Uterus (tissue), 4 donors: ENCODE data around the gene TNNI3K. TPM values are rescaled to one million over a fixed set of nuclear protein-coding genes. Genes with fewer than 3 reads are reported as not detected.
A peak's percentile ranks its signal among the peaks of the same experiment; 100 is the strongest.

ENCODE experiments used
- DNase-seq, 2 donors: peaks; one replicate each; pipeline ENCODE4 v3.0.0-alpha.2; 2019 to 2020
- H3K27ac ChIP-seq, 2 donors: fragments of 200-600 bp; sonication (generic); 1 replicate in 1 of 2; 2 replicates in 1 of 2; pipeline ENCODE4 v1.5.1; 2016 to 2018
- H3K27me3 ChIP-seq, 2 donors: fragments of 200-600 bp; sonication (generic); one replicate each; pipeline ENCODE4 v1.5.1; 2018 to 2019; ENCODE audit warnings: control low read depth in 1 of 2
- H3K36me3 ChIP-seq, 2 donors: fragments of 200-600 bp; sonication (generic); one replicate each; pipeline ENCODE4 v1.5.1; 2019; ENCODE audit warnings: control low read depth in 1 of 2
- H3K4me1 ChIP-seq, 2 donors: fragments of 200-600 bp; sonication (generic); one replicate each; pipeline ENCODE4 v1.5.1; 2018 to 2019; ENCODE audit warnings: control low read depth in 1 of 2
- H3K4me3 ChIP-seq, 2 donors: fragments of 200-600 bp; sonication (generic); 1 replicate in 1 of 2; 2 replicates in 1 of 2; pipeline ENCODE4 v1.5.1; 2018 to 2019; ENCODE audit warnings: mild to moderate bottlenecking in 1 of 2
- H3K9me3 ChIP-seq, 2 donors: fragments of 200-600 bp; sonication (generic); one replicate each; pipeline ENCODE4 v1.5.1; 2019; ENCODE audit warnings: control low read depth in 1 of 2
- POLR2A ChIP-seq, 2 donors: fragments of 450-650 bp; IDR thresholded peaks; one replicate each; pipeline ENCODE4 v1.6.1; 2016; ENCODE audit warnings: antibody characterized with exemption in 2 of 2, mild to moderate bottlenecking in 1 of 2, moderate library complexity in 1 of 2
- intact Hi-C: fragments of 100-400 bp; cut with DNase I; formaldehyde crosslinking; loops from one replicate; pipeline ENCODE4 v1.15.1; 2023; ENCODE audit warnings: low total_unique reads
- total RNA-seq, 4 donors: library from RNA; depleted of rRNA in 3 of 4; stranded (reverse); fragments of >200 nt in 3 of 4; gene quantifications; one replicate each; pipeline versions ENCODE4 v1.1.0 to v1.2.4, GENCODE V29; 2014 to 2023
- TF ChIP-seq, protein P1 (sequence below), 4 experiments: fragments of 200-600 bp in 2 of 4; fragments of 450-650 bp in 2 of 4; sonication (generic) in 2 of 4; IDR thresholded peaks; one replicate each; pipeline ENCODE4 v1.5.1; 2016 to 2019; ENCODE audit warnings: antibody characterized with exemption in 4 of 4, mild to moderate bottlenecking in 2 of 4, moderate library complexity in 1 of 4
- donor health status: DM: yes; HTN: yes; CAD: no.

The TNNI3K gene
- total RNA-seq, 4 donors from 2014 or later = 0.26 to 5.3 (median 1.5) TPM; not detected in 1

DNA sequence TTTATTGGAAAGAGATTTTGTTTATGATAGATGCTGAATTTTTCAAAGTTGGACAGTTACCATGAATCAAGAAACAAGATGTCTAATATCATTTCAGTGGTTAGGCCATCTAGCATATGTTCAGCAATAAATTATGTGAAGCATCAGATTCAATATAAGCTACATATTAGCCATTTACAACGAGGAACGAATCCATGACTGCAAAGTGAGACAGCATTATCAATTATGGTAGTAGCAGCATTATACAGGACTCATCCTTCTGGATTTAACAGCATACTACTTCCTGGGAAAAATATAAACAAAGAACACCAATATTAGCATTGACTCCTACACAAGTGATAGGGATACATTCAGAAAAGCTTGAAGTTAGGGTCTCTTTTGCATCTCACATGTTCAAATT is 218.1 kb downstream of the TNNI3K start:
- Histone ChIP-seq H3K9me3 (no peaks in the 10 kb centered on the region), H3K36me3 (no peaks in the 10 kb centered on the region), H3K27ac (no peak overlapping the region), H3K4me1 (no peaks in the 10 kb centered on the region), H3K4me3 (no peak overlapping the region), H3K27me3 (no peaks in the 10 kb centered on the region)
- TF ChIP-seq, protein P1, sequence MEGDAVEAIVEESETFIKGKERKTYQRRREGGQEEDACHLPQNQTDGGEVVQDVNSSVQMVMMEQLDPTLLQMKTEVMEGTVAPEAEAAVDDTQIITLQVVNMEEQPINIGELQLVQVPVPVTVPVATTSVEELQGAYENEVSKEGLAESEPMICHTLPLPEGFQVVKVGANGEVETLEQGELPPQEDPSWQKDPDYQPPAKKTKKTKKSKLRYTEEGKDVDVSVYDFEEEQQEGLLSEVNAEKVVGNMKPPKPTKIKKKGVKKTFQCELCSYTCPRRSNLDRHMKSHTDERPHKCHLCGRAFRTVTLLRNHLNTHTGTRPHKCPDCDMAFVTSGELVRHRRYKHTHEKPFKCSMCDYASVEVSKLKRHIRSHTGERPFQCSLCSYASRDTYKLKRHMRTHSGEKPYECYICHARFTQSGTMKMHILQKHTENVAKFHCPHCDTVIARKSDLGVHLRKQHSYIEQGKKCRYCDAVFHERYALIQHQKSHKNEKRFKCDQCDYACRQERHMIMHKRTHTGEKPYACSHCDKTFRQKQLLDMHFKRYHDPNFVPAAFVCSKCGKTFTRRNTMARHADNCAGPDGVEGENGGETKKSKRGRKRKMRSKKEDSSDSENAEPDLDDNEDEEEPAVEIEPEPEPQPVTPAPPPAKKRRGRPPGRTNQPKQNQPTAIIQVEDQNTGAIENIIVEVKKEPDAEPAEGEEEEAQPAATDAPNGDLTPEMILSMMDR (IDR thresholded peaks at IDR 0.05) = no peak
- TF ChIP-seq POLR2A (IDR thresholded peaks at IDR 0.05) = no peak
- intact Hi-C loops = no loop called here
- DNase-seq = no peak

DNA sequence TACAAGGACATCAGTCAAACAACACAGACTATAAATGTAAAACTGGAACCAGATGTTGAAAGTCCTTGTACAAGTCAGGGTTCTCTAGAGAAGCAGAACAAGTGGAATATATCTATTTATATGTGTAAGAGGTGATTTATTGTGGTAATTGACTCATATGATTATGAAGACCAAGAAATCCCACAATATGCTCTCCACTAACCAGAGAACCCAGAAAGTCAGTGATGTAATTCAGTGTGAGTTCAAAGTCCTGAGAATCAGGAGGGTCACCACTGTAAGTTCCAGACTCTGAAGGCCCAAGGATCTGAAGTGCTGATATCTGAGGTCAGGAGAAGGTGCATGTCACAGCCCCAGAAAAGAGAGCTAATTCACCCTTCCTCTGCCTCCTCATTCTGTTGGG is 220.2 kb downstream of the TNNI3K start:
- intact Hi-C loops = no loop called here
- no peak for DNase-seq
- no peak for TF ChIP-seq POLR2A (IDR thresholded peaks at IDR 0.05)
- TF ChIP-seq, protein P1 (IDR thresholded peaks at IDR 0.05) = no peak

DNA sequence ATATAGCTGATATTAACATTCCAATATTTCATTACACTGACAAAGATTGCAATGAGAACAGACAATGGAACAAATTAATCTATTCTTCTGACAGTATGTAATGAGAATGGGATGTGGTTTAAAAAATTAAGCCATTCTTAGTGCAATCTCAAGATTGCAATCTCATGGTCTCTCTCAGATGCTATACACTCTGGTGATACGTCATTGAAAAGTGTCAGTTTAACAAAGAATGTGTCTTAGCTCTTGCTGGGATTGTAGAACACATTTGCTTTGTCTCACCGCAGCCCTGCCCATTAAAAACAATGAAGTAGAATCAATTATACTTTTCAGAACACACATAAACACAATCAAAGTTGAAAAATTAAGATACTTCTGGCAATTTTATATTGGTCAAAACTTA is 222.1 kb downstream of the TNNI3K start:
- Histone ChIP-seq H3K27me3 (no peaks in the 10 kb centered on the region), H3K4me3 (no peak overlapping the region), H3K4me1 (no peaks in the 10 kb centered on the region), H3K27ac (no peak overlapping the region), H3K9me3 (no peaks in the 10 kb centered on the region), H3K36me3 (no peaks in the 10 kb centered on the region)
- intact Hi-C loops = no loop called here
- TF ChIP-seq, protein P1 (IDR thresholded peaks at IDR 0.05) = no peak
- TF ChIP-seq POLR2A (IDR thresholded peaks at IDR 0.05) = no peak
- DNase-seq = no peak

More for the DNA sequence above, 220.2 kb downstream of the TNNI3K start:
- no peak overlapping the region for H3K4me3 ChIP-seq
- no peaks in the 10 kb centered on the region for H3K36me3 ChIP-seq
- no peaks in the 10 kb centered on the region for H3K9me3 ChIP-seq
- H3K27ac ChIP-seq = no peak overlapping the region
- no peaks in the 10 kb centered on the region for H3K27me3 ChIP-seq
- H3K4me1 ChIP-seq = no peaks in the 10 kb centered on the region

DNA sequence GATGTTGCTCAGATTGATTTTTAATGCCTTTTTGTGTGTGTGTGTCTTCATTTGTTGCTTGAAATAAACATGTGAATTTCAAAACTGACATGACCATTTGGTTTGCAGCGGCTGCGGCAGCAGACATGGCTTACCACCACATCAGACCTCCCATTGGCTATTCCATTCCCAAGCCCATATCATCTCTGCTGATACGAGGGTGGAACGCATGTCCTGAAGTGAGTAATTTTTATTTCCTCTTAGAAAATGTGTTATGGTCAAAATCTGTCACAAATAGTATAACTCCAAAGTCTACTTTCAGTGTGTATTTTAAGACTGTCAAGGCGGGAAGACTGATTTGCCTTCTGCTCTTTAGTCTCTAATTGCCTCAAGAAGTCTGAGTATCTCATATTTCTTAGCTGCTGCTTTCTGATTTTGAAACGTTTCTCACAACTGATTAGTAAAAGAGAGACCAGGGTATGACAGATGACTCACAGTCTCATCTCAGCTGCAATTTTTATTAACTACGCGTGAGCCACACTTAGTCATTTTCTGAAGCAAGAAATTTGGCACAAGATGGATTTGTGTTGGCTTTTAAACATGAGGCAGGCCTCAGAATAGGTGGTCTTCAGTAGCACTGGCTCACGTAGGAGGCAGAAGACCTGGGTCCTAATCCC is 228.3 kb downstream of the TNNI3K start:
- Histone ChIP-seq H3K9me3 (no peaks in the 10 kb centered on the region), H3K4me3 (no peak overlapping the region), H3K36me3 (no peaks in the 10 kb centered on the region), H3K27me3 (no peaks in the 10 kb centered on the region), H3K27ac (peak overlapping the region in 1 of 2 donors; percentile 36), H3K4me1 (no peaks in the 10 kb centered on the region)
- no peak for DNase-seq
- TF ChIP-seq, protein P1 (IDR thresholded peaks at IDR 0.05) = no peak
- no peak for TF ChIP-seq POLR2A (IDR thresholded peaks at IDR 0.05)
- intact Hi-C loops = no loop called here

DNA sequence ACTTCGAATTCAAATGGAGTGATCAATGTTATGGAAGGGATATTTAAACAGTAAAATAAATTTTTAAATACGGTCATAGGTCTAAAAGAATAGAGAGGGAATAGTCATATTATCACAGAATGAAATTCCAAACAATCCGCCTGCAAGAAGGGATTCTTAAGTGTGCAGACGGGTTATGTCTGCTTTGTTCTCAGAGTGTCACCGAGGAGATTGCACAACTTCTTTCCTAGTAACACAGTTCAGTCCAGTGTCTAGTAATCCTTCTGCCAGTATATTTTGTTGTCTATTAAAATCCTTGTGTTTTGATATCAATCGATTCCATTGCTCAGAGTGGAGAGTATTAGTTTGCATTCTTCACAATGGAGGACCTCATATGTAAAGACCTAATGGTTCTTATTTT is 228.8 kb downstream of the TNNI3K start:
- Histone ChIP-seq H3K27ac (peak overlapping the region in 1 of 2 donors; percentile 36), H3K4me1 (no peaks in the 10 kb centered on the region), H3K4me3 (no peak overlapping the region), H3K27me3 (no peaks in the 10 kb centered on the region), H3K9me3 (no peaks in the 10 kb centered on the region), H3K36me3 (no peaks in the 10 kb centered on the region)
- intact Hi-C loops = no loop called here
- no peak for TF ChIP-seq POLR2A (IDR thresholded peaks at IDR 0.05)
- TF ChIP-seq, protein P1 (IDR thresholded peaks at IDR 0.05) = no peak
- DNase-seq = no peak
